IMR-90 (cell line): ENCODE results near the gene HPN. TPM values are rescaled to one million over a fixed set of nuclear protein-coding genes. Genes with fewer than 3 reads are reported as not detected.

Experiments
- ATAC-seq: fragments of 200-7000 bp; cut with Tn5 transposase; 2 replicates; pipeline ENCODE4 v1.9.1; 2020; ENCODE audit warnings: low read depth, mild to moderate bottlenecking, moderate library complexity
- BruUV-seq: library from RNA; stranded (reverse); fragments of 400-500 nt; replicated peaks from 2 replicates; lab custom pipeline; 2021; lab: Mats Ljungman, UMichigan
- CTCF ChIA-PET: fragments of 300-600 bp; formaldehyde crosslinking; extraction: SDS; loops from one replicate; lab custom pipeline; 2021; ENCODE audit warnings: antibody characterized with exemption; lab: Yijun Ruan, JAX
- POLR2A ChIA-PET: fragments of 300-600 bp; sonication (Branson Sonifier 250); formaldehyde crosslinking; loops from one replicate; lab custom pipeline; 2022; ENCODE audit warnings: antibody characterized with exemption; ENCODE audit not compliant: unreplicated experiment; lab: Charles Lee
- DNase-seq: peaks from one replicate; pipeline ENCODE4 v3.0.0; 2013
- H2AFZ ChIP-seq: replicated peaks from 2 replicates; pipeline ENCODE3; 2013; ENCODE audit warnings: low read length, mild to moderate bottlenecking; ENCODE audit not compliant: poor library complexity
- H2AK5ac ChIP-seq: 2 replicates; pipeline ENCODE4 v1.6.1; 2013; ENCODE audit warnings: low read depth, low read length, inconsistent platforms
- H2AK9ac ChIP-seq: replicated peaks from 2 replicates; pipeline ENCODE3; 2013; ENCODE audit warnings: mild to moderate bottlenecking, low read depth, low read length, moderate library complexity; ENCODE audit not compliant: poor library complexity
- H2BK120ac ChIP-seq: 2 replicates; pipeline ENCODE4 v1.6.1; 2013; ENCODE audit warnings: low read depth, low read length, inconsistent platforms
- H2BK15ac ChIP-seq: 3 replicates; pipeline ENCODE4 v1.6.1; 2013; ENCODE audit warnings: low read depth, low read length, inconsistent platforms
- H2BK20ac ChIP-seq: 2 replicates; pipeline ENCODE4 v1.6.1; 2013; ENCODE audit warnings: low read depth, mild to moderate bottlenecking, inconsistent platforms, low read length, moderate library complexity
- H2BK5ac ChIP-seq: 2 replicates; pipeline ENCODE4 v1.6.1; 2013; ENCODE audit warnings: mild to moderate bottlenecking, low read depth, low read length, inconsistent platforms; ENCODE audit not compliant: poor library complexity, severe bottlenecking
- H3K14ac ChIP-seq: replicated peaks from 2 replicates; pipeline ENCODE4 v1.6.1; 2013; ENCODE audit warnings: low read depth, low read length, inconsistent platforms
- H3K18ac ChIP-seq: 2 replicates; pipeline ENCODE4 v1.6.1; 2013; ENCODE audit warnings: low read depth, low read length, control low read depth
- H3K23ac ChIP-seq: 2 replicates; pipeline ENCODE4 v1.6.1; 2013; ENCODE audit warnings: low read depth, low read length, inconsistent platforms
- H3K27ac ChIP-seq: 2 replicates; pipeline ENCODE4 v1.5.1; 2013; ENCODE audit warnings: mild to moderate bottlenecking, control low read depth, low read length; ENCODE audit not compliant: insufficient read depth
- H3K27me3 ChIP-seq: 2 replicates; pipeline ENCODE4 v1.6.1; 2013; ENCODE audit warnings: low read length; ENCODE audit not compliant: control insufficient read depth, insufficient read depth
- H3K36me3 ChIP-seq: 2 replicates; pipeline ENCODE4 v1.6.1; 2013; ENCODE audit warnings: low read length, mixed read lengths; ENCODE audit not compliant: control insufficient read depth, insufficient read depth
- H3K4ac ChIP-seq: 2 replicates; pipeline ENCODE4 v1.6.1; 2013; ENCODE audit warnings: low read depth, low read length, inconsistent platforms
- H3K4me1 ChIP-seq: 2 replicates; pipeline ENCODE4 v1.6.1; 2013; ENCODE audit warnings: low read length, mixed read lengths; ENCODE audit not compliant: control insufficient read depth, insufficient read depth
- H3K4me2 ChIP-seq: 2 replicates; pipeline ENCODE4 v1.6.1; 2013; ENCODE audit warnings: low read depth, mild to moderate bottlenecking, control low read depth, low read length, moderate library complexity
- H3K4me3 ChIP-seq: 2 replicates; pipeline ENCODE4 v1.5.1; 2013; ENCODE audit warnings: low read depth, mild to moderate bottlenecking, control low read depth, low read length, moderate library complexity; ENCODE audit not compliant: insufficient read depth
- H3K56ac ChIP-seq: 2 replicates; pipeline ENCODE4 v1.6.1; 2013; ENCODE audit warnings: low read length, inconsistent platforms; ENCODE audit not compliant: insufficient read depth; ENCODE audit errors: extremely low read depth
- H3K79me1 ChIP-seq, 2 experiments: 2 replicates each; pipeline ENCODE4 v1.6.1; 2013; ENCODE audit warnings: low read length in 2 of 2, inconsistent platforms in 1 of 2, low read depth in 1 of 2
- H3K9ac ChIP-seq: 2 replicates; pipeline ENCODE4 v1.6.1; 2013; ENCODE audit warnings: low read depth, low read length, control low read depth
- H3K9me1 ChIP-seq: 2 replicates; pipeline ENCODE4 v1.6.1; 2013; ENCODE audit warnings: low read length, inconsistent platforms; ENCODE audit not compliant: insufficient read depth
- H3K9me3 ChIP-seq: 2 replicates; pipeline ENCODE4 v1.6.1; 2013; ENCODE audit warnings: low read length; ENCODE audit not compliant: control insufficient read depth, insufficient read depth
- H4K20me1 ChIP-seq: 2 replicates; pipeline ENCODE4 v1.6.1; 2013; ENCODE audit warnings: low read length, inconsistent platforms; ENCODE audit not compliant: insufficient read depth
- H4K5ac ChIP-seq: 2 replicates; pipeline ENCODE4 v1.6.1; 2013; ENCODE audit warnings: mild to moderate bottlenecking, low read depth, low read length, control low read depth
- H4K8ac ChIP-seq, 2 experiments: 2 replicates each; pipeline ENCODE4 v1.6.1; 2013; ENCODE audit warnings: low read depth in 2 of 2, low read length in 2 of 2, control low read depth in 1 of 2, inconsistent platforms in 1 of 2
- H4K91ac ChIP-seq: 2 replicates; pipeline ENCODE4 v1.6.1; 2013; ENCODE audit warnings: low read depth, low read length, inconsistent platforms; ENCODE audit not compliant: insufficient read depth
- NFE2L2 ChIP-seq: fragments of 150-350 bp; IDR thresholded peaks from 2 replicates; pipeline ENCODE4 v1.6.1; 2016; ENCODE audit warnings: low read depth, mild to moderate bottlenecking, low read length
- RFX5 ChIP-seq: IDR thresholded peaks from 2 replicates; pipeline ENCODE4 v1.8.0; 2012; ENCODE audit warnings: low read depth, mild to moderate bottlenecking, low read length, moderate library complexity
- WGBS, 2 experiments: methylation state at CpG; one replicate each; pipeline versions ENCODE4 v1.1.5 to v1.1.7; 2013; ENCODE audit warnings: missing lambda C conversion rate in 2 of 2; ENCODE audit not compliant: insufficient read length in 1 of 2; ENCODE audit errors: extremely low coverage in 2 of 2; 5-methylcytosine and 5-hydroxymethylcytosine counted together
- dilution Hi-C: fragments of 300-500 bp; cut with HindIII; formaldehyde crosslinking; loops from one replicate; pipeline ENCODE4 v1.14.3; 2018; ENCODE audit warnings: low sequenced_read_pairs; ENCODE audit not compliant: unreplicated experiment
- in situ Hi-C: fragments of 300-500 bp; cut with MboI; formaldehyde crosslinking; loops from 3 replicates; pipeline ENCODE4 v1.14.3; 2019; ENCODE audit warnings: low sequenced_read_pairs, inconsistent platforms, mixed read lengths
- intact Hi-C: fragments of 100-400 bp; cut with micrococcal nuclease; formaldehyde crosslinking; loops from 2 replicates; pipeline ENCODE4 v1.10.0; 2022
- polyA plus RNA-seq, 3 experiments: library from polyadenylated mRNA; depleted of rRNA; stranded (reverse); fragments of >200 nt; gene quantifications; 2 replicates each; pipeline ENCODE4 v1.2.3, GENCODE V29; 2012; ENCODE audit warnings: low replicate concordance in 1 of 3
- total RNA-seq: library from RNA; depleted of rRNA; stranded (reverse); fragments of >200 nt; gene quantifications from 2 replicates; pipeline ENCODE4 v1.2.3, GENCODE V29; 2012

The HPN gene
- total and polyA plus RNA-seq, 2 of the 4 experiments (the other 2 are of a cell fraction): not detected

DNA sequence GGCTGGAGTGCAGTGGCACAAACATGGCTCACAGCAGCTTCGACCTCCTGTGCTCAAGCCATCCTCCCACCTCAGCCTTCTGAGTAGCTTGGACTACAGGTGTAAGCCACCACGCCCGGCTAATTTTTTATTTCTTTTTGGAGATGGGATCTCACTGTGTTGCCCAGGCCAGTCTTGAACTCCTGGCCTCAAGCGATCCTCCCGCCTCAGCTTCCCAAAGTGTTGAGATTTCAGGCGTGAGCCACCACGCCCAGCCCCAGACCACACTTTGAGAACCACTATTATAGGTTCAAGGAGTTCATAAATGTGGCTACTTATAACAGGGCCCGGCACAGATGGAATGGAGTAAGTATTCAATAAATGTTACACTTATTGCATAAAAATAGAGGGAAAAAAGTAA lies 14.5 kb upstream of the HPN start:
- BruUV-seq: no TSS peak
- H3K79me1 ChIP-seq: no peaks in the 10 kb centered on the region
- peak overlapping the region; percentile 16 for H2AK9ac ChIP-seq
- H3K56ac ChIP-seq: no peak overlapping the region
- no peak overlapping the region for H2BK15ac ChIP-seq
- no peak overlapping the region for H2BK5ac ChIP-seq
- no peaks in the 10 kb centered on the region for H3K9me3 ChIP-seq
- no peak overlapping the region for H3K4me2 ChIP-seq
- no peaks in the 10 kb centered on the region; the same call in 1 of the 2 replicates for H3K27me3 ChIP-seq
- no peak overlapping the region for H3K4me3 ChIP-seq
- no peak overlapping the region for H3K27ac ChIP-seq
- ATAC-seq: no peak
- intact Hi-C loops (no loop called here), dilution Hi-C loops (no loop called here), in situ Hi-C loops (no loop called here)
- no peak overlapping the region for H2BK120ac ChIP-seq
- H4K20me1 ChIP-seq: no peaks in the 10 kb centered on the region; the same call in 1 of the 2 replicates
- H2BK20ac ChIP-seq: no peak overlapping the region
- DNase-seq: no peak
- no peaks in the 10 kb centered on the region for H3K9me1 ChIP-seq
- no CpG with 5 or more reads among the region's 8 CpGs for WGBS, 2 experiments
- no peak overlapping the region for H3K23ac ChIP-seq
- H3K36me3 ChIP-seq: peaks cover 48% of the 10 kb centered on the region
- no peak overlapping the region for H4K8ac ChIP-seq
- peaks cover 3% of the 10 kb centered on the region; the same call in 1 of the 2 replicates for H3K4me1 ChIP-seq
- no peak overlapping the region for H4K91ac ChIP-seq
- H2AFZ ChIP-seq: no peak overlapping the region
- no peak overlapping the region for H4K5ac ChIP-seq
- CTCF ChIA-PET: no interaction called here
- TF ChIP-seq NFE2L2 (no peak), RFX5 (no peak)
- no peak overlapping the region for H3K14ac ChIP-seq
- POLR2A ChIA-PET: no interaction called here
- no peak overlapping the region for H3K9ac ChIP-seq
- no peak overlapping the region for H2AK5ac ChIP-seq
- no peak overlapping the region for H3K4ac ChIP-seq
- no peak overlapping the region for H3K18ac ChIP-seq
